Natural killer cell (primary cell): Measurements from ENCODE around the gene SLC25A24. TPM values are rescaled to one million over a fixed set of nuclear protein-coding genes. Genes with fewer than 3 reads are reported as not detected.

ENCODE experiments used
- ATAC-seq, 3 donors: fragments of 150-1000 bp in 2 of 3; fragments of 200-7000 bp in 1 of 3; cut with Tn5 transposase; 1 replicate in 1 of 3; 2 replicates in 2 of 3; pipeline ENCODE4 v1.10.0; 2021; ENCODE audit warnings: mild to moderate bottlenecking in 2 of 3, moderate library complexity in 2 of 3
- DNase-seq, 2 donors: peaks; one replicate each; pipeline versions ENCODE4 v3.0.0 to v3.0.0-alpha.2; 2013 to 2021; ENCODE audit warnings: mixed read lengths in 1 of 2
- H3K27ac ChIP-seq: one replicate; pipeline ENCODE4 v1.5.1; 2013; ENCODE audit warnings: mild to moderate bottlenecking, low read length
- H3K27me3 ChIP-seq: one replicate; pipeline ENCODE4 v1.6.1; 2013; ENCODE audit warnings: low read length; ENCODE audit not compliant: control insufficient read depth, insufficient read depth
- H3K36me3 ChIP-seq: one replicate; pipeline ENCODE4 v1.6.1; 2013; ENCODE audit warnings: low read length; ENCODE audit not compliant: control insufficient read depth, insufficient read depth
- H3K4me1 ChIP-seq: one replicate; pipeline ENCODE4 v1.6.1; 2013; ENCODE audit warnings: low read length; ENCODE audit not compliant: control insufficient read depth, insufficient read depth
- H3K4me3 ChIP-seq: one replicate; pipeline ENCODE4 v1.5.1; 2013; ENCODE audit warnings: low read length
- H3K9me3 ChIP-seq: one replicate; pipeline ENCODE4 v1.6.1; 2013; ENCODE audit warnings: low read length; ENCODE audit not compliant: control insufficient read depth, insufficient read depth
- H3K27ac Mint-ChIP-seq, 2 donors: one replicate each; pipeline ENCODE4 v1.8.0; 2022; ENCODE audit warnings: mild to moderate bottlenecking in 2 of 2, mixed read lengths in 2 of 2, moderate library complexity in 1 of 2
- H3K27me3 Mint-ChIP-seq, 2 donors: one replicate each; pipeline ENCODE4 v1.8.0; 2022; ENCODE audit warnings: low read depth in 2 of 2, mixed read lengths in 2 of 2
- H3K36me3 Mint-ChIP-seq: one replicate; pipeline ENCODE4 v1.8.0; 2022; ENCODE audit warnings: mixed read lengths
- H3K4me1 Mint-ChIP-seq, 2 donors: one replicate each; pipeline ENCODE4 v1.8.0; 2022; ENCODE audit warnings: mixed read lengths in 2 of 2
- H3K4me3 Mint-ChIP-seq: one replicate; pipeline ENCODE4 v1.8.0; 2022; ENCODE audit warnings: mild to moderate bottlenecking, moderate library complexity, mixed read lengths
- H3K9me3 Mint-ChIP-seq, 2 donors: one replicate each; pipeline ENCODE4 v1.8.0; 2022; ENCODE audit warnings: mixed read lengths in 2 of 2
- CTCF ChIP-seq: fragments of 200-600 bp; IDR thresholded peaks from one replicate; pipeline ENCODE4 v1.8.0; 2022; ENCODE audit warnings: antibody characterized with exemption
- WGBS: methylation state at CpG from one replicate; pipeline ENCODE4 v1.1.7; 2013; ENCODE audit warnings: missing lambda C conversion rate; ENCODE audit not compliant: insufficient coverage; 5-methylcytosine and 5-hydroxymethylcytosine counted together
- intact Hi-C: fragments of 100-400 bp; cut with micrococcal nuclease; formaldehyde crosslinking; loops from one replicate; pipeline ENCODE4 v1.14.2; 2022
- total RNA-seq, 4 donors: library from RNA; stranded (reverse); fragments of 120-200 nt in 1 of 4; gene quantifications; one replicate each; pipeline versions ENCODE4 v1.2.3 to v1.2.4, GENCODE V29; 2013 to 2022

Gene SLC25A24
- total RNA-seq, 3 donors from 2014 or later (not counting 1 experiment from before 2014, with no cell fraction given) = 7.6 to 11.5 (median 11.3) TPM

- no peak for TF ChIP-seq CTCF
- H3K36me3 Mint-ChIP-seq = peaks cover 8% of the 10 kb centered on the region
- H3K4me1 Mint-ChIP-seq = peaks cover 12 to 17% of the 10 kb centered on the region in 2 donors
- H3K4me3 ChIP-seq = no peak overlapping the region
- no peak overlapping the region for H3K27ac ChIP-seq
- peaks cover 5% of the 10 kb centered on the region for H3K36me3 ChIP-seq
- 96% methylated on average over 27 of the region's 28 CpGs for WGBS
- H3K27ac Mint-ChIP-seq = no peak overlapping the region
- peaks cover 17% of the 10 kb centered on the region for H3K9me3 ChIP-seq
- no peaks in the 10 kb centered on the region for H3K27me3 ChIP-seq
- H3K4me1 ChIP-seq = no peaks in the 10 kb centered on the region
- no peak overlapping the region for H3K4me3 Mint-ChIP-seq
- no peaks in the 10 kb centered on the region for H3K27me3 Mint-ChIP-seq
- DNase-seq (no peak), ATAC-seq (no peak)
- intact Hi-C loops = no loop called here
- H3K9me3 Mint-ChIP-seq = peaks cover 2 to 7% of the 10 kb centered on the region in 2 donors
Observed at GRCh38 chr1:108192581-108192980, 7.6 kb downstream of the SLC25A24 start.

GRCh38 chr1:108190686-108191416 lies 9.3 kb downstream of the SLC25A24 start:
- Mint-ChIP-seq H3K9me3 (peaks cover 2 to 7% of the 10 kb centered on the region in 2 donors), H3K27me3 (no peaks in the 10 kb centered on the region), H3K36me3 (peaks cover 8% of the 10 kb centered on the region), H3K4me3 (no peak overlapping the region), H3K4me1 (peaks cover 4 to 5% of the 10 kb centered on the region in 2 donors), H3K27ac (no peak overlapping the region)
- no peak for DNase-seq
- intact Hi-C loops = no loop called here
- no peak for ATAC-seq
- peaks cover 5% of the 10 kb centered on the region for H3K36me3 ChIP-seq
- H3K9me3 ChIP-seq = peaks cover 17% of the 10 kb centered on the region
- H3K27me3 ChIP-seq = no peaks in the 10 kb centered on the region
- TF ChIP-seq CTCF = no peak
- no peak overlapping the region for H3K27ac ChIP-seq
- WGBS = no CpG with 5 or more reads among the region's 5 CpGs
- no peaks in the 10 kb centered on the region for H3K4me1 ChIP-seq
- no peak overlapping the region for H3K4me3 ChIP-seq

GRCh38 chr1:108190001-108190634 lies 10.0 kb downstream of the SLC25A24 start:
- intact Hi-C loops = no loop called here
- peaks cover 8% of the 10 kb centered on the region for H3K36me3 Mint-ChIP-seq

More at GRCh38 chr1:108190001-108190634, 10.0 kb downstream of the SLC25A24 start:
- DNase-seq = no peak
- Mint-ChIP-seq H3K9me3 (peaks cover 2 to 7% of the 10 kb centered on the region in 2 donors), H3K4me3 (no peak overlapping the region), H3K27ac (no peak overlapping the region), H3K27me3 (no peaks in the 10 kb centered on the region), H3K4me1 (peaks cover 4 to 5% of the 10 kb centered on the region in 2 donors)
- peaks cover 5% of the 10 kb centered on the region for H3K36me3 ChIP-seq
- H3K4me3 ChIP-seq = no peak overlapping the region
- H3K27ac ChIP-seq = no peak overlapping the region
- TF ChIP-seq CTCF = no peak
- 96% methylated on average over 7 of the region's 7 CpGs for WGBS
- no peaks in the 10 kb centered on the region for H3K27me3 ChIP-seq
- H3K9me3 ChIP-seq = peaks cover 17% of the 10 kb centered on the region
- no peaks in the 10 kb centered on the region for H3K4me1 ChIP-seq
- ATAC-seq = no peak
